ENCODE measurements around the gene MKNK1. TPM values are rescaled to one million over a fixed set of nuclear protein-coding genes. Genes with fewer than 3 reads are reported as not detected.

The MKNK1 gene
- total and polyA plus RNA-seq, 3 experiments from 2014 or later, result 27.9 to 39.0 (median 32.4) TPM

DNA sequence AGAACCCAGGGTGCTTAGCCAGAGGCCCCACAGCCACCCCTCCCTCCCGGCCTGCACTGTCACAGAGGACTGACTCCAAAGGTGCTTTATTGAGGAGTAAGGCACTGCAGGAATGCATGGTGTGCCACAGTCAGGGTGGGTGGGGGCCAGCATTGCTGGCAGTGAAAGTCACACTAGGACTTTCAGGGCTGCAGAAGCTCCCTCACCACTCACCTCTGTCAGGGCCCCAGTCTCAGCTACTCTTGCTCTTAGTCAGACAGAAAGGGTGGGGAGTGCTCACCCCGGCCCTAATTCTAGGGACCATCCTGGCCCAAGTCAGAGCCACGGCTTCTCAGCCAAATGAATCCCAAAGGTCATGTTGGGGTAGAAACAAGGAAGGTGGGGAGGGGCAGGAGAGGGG is 72.0 kb downstream of the MKNK1 start:
- CTCF ChIA-PET, result interaction anchor here (0.8 to 3.8 kb wide), 6 partner anchors 15 to 194 kb away, joined by 3 to 17 read pairs (median 4); no protein-coding TSS in a partner anchor
- H3K27ac ChIP-seq (ENCODE audit: low read depth, low read length), result no peak overlapping the region
- Mint-ChIP-seq H3K27ac (peak overlapping the region in 3 of 8 donors; percentile 26 to 70 (median 70)), H3K36me3 (no peaks in the 10 kb centered on the region), H3K9me3 (peaks cover 0 to 2% (median 0%) of the 10 kb centered on the region in 5 donors), H3K4me1 (peaks cover 9 to 16% (median 11%) of the 10 kb centered on the region in 3 donors), H3K4me3 (peak overlapping the region in 2 of 7 donors; percentile 62 to 83), H3K27me3 (peaks cover 4 to 24% of the 10 kb centered on the region in 2 donors)
- H3K4me3 ChIP-seq (ENCODE audit: low read length), result no peak overlapping the region
- no peak for DNase-seq
- no peaks in the 10 kb centered on the region for H3K9me3 ChIP-seq (ENCODE audit: low read length)
- H3K36me3 ChIP-seq (ENCODE audit: insufficient read depth, low read length), result no peaks in the 10 kb centered on the region
- H3K27me3 ChIP-seq (ENCODE audit: insufficient read depth, low read length, poor library complexity, severe bottlenecking), result peaks cover 6% of the 10 kb centered on the region
- POLR2A ChIA-PET, result no interaction called here
- peaks cover 11% of the 10 kb centered on the region for H3K4me1 ChIP-seq (ENCODE audit: insufficient read depth, low read length)

- no peak for DNase-seq
- peak overlapping the region in 1 of 8 donors; percentile 68 for H3K27ac Mint-ChIP-seq
- H3K36me3 Mint-ChIP-seq, result no peaks in the 10 kb centered on the region
Observed at GRCh38 chr1:46530791-46531409, 73.2 kb downstream of the MKNK1 start.

GRCh38 chr1:46530311-46530710 is 73.8 kb downstream of the MKNK1 start:
- H3K27ac Mint-ChIP-seq, result no peak overlapping the region
- ChIA-PET POLR2A (no interaction called here), CTCF (interaction anchor here (1.9 kb wide), 1 partner anchor 123 kb away, joined by 7 read pairs; no protein-coding TSS in a partner anchor)
- Histone ChIP-seq H3K27me3 (ENCODE audit: insufficient read depth, low read length, poor library complexity, severe bottlenecking) (peaks cover 6% of the 10 kb centered on the region), H3K9me3 (ENCODE audit: low read length) (no peaks in the 10 kb centered on the region), H3K36me3 (ENCODE audit: insufficient read depth, low read length) (no peaks in the 10 kb centered on the region), H3K4me1 (ENCODE audit: insufficient read depth, low read length) (peaks cover 11% of the 10 kb centered on the region), H3K27ac (ENCODE audit: low read depth, low read length) (no peak overlapping the region), H3K4me3 (ENCODE audit: low read length) (no peak overlapping the region)
- peaks cover 9 to 16% (median 11%) of the 10 kb centered on the region in 3 donors for H3K4me1 Mint-ChIP-seq
- peaks cover 4 to 34% of the 10 kb centered on the region in 2 donors for H3K27me3 Mint-ChIP-seq
- H3K36me3 Mint-ChIP-seq, result no peaks in the 10 kb centered on the region
- H3K4me3 Mint-ChIP-seq, result no peak overlapping the region
- no peak for DNase-seq
- H3K9me3 Mint-ChIP-seq, result peaks cover 0 to 2% (median 0%) of the 10 kb centered on the region in 5 donors

More at GRCh38 chr1:46530791-46531409, 73.2 kb downstream of the MKNK1 start:
- no peak overlapping the region for H3K27ac ChIP-seq (ENCODE audit: low read depth, low read length)
- H3K36me3 ChIP-seq (ENCODE audit: insufficient read depth, low read length), result no peaks in the 10 kb centered on the region
- H3K9me3 ChIP-seq (ENCODE audit: low read length), result no peaks in the 10 kb centered on the region
- H3K4me3 ChIP-seq (ENCODE audit: low read length), result no peak overlapping the region
- ChIA-PET POLR2A (no interaction called here), CTCF (no interaction called here)
- peaks cover 0 to 2% (median 0%) of the 10 kb centered on the region in 5 donors for H3K9me3 Mint-ChIP-seq
- H3K4me1 Mint-ChIP-seq, result peaks cover 9 to 16% (median 11%) of the 10 kb centered on the region in 3 donors
- peak overlapping the region in 1 of 7 donors; percentile 76 for H3K4me3 Mint-ChIP-seq
- peaks cover 11% of the 10 kb centered on the region for H3K4me1 ChIP-seq (ENCODE audit: insufficient read depth, low read length)
- H3K27me3 ChIP-seq (ENCODE audit: insufficient read depth, low read length, poor library complexity, severe bottlenecking), result peaks cover 6% of the 10 kb centered on the region
- peaks cover 4 to 29% of the 10 kb centered on the region in 2 donors for H3K27me3 Mint-ChIP-seq

DNA sequence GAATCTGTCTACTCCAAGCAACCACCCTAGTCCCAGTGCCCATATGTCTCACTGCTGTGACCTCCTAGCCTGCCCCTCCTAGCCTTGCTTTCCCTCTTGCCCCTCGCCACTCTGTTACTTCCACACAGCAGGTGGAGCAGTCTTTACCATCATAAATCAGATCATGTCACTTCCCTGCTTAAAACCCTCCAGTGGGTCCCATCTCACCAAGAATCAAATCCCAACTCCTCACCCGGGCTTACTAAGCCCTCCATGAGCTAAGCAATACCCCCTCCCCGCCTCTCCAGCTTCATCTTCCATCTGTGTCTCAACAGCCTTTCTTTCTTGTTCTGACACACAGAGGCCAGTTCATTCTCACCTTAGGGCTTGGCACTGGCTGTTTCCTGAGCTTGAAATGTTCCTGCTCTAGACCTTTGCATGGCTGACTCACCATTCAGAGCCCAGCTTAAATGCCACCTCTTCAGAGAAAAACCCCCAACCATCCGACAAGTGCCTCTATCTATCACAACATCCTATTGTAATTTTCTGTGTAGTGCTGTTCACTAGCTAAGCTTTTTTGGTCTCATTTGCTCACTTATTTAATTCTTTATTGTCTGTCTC is 74.9 kb downstream of the MKNK1 start:
- H3K27me3 Mint-ChIP-seq, result peaks cover 4 to 43% of the 10 kb centered on the region in 2 donors
- H3K4me1 Mint-ChIP-seq, result peaks cover 4 to 5% (median 5%) of the 10 kb centered on the region in 3 donors
- H3K9me3 Mint-ChIP-seq, result peaks cover 0 to 2% (median 0%) of the 10 kb centered on the region in 5 donors
- peaks cover 11% of the 10 kb centered on the region for H3K4me1 ChIP-seq (ENCODE audit: insufficient read depth, low read length)
- no peak overlapping the region for H3K4me3 Mint-ChIP-seq
- no peak for DNase-seq
- no peaks in the 10 kb centered on the region for H3K9me3 ChIP-seq (ENCODE audit: low read length)
- no peaks in the 10 kb centered on the region for H3K36me3 ChIP-seq (ENCODE audit: insufficient read depth, low read length)
- peaks cover 6% of the 10 kb centered on the region for H3K27me3 ChIP-seq (ENCODE audit: insufficient read depth, low read length, poor library complexity, severe bottlenecking)
- ChIA-PET CTCF (interaction anchor here (0.7 to 4.7 kb wide), 9 partner anchors 10 to 196 kb away, joined by 3 to 35 read pairs (median 5); no protein-coding TSS in a partner anchor), POLR2A (no interaction called here)
- H3K4me3 ChIP-seq (ENCODE audit: low read length), result no peak overlapping the region
- H3K27ac Mint-ChIP-seq, result peak overlapping the region in 3 of 8 donors; percentile 21 to 72 (median 68)
- no peaks in the 10 kb centered on the region for H3K36me3 Mint-ChIP-seq
- H3K27ac ChIP-seq (ENCODE audit: low read depth, low read length), result no peak overlapping the region

DNA sequence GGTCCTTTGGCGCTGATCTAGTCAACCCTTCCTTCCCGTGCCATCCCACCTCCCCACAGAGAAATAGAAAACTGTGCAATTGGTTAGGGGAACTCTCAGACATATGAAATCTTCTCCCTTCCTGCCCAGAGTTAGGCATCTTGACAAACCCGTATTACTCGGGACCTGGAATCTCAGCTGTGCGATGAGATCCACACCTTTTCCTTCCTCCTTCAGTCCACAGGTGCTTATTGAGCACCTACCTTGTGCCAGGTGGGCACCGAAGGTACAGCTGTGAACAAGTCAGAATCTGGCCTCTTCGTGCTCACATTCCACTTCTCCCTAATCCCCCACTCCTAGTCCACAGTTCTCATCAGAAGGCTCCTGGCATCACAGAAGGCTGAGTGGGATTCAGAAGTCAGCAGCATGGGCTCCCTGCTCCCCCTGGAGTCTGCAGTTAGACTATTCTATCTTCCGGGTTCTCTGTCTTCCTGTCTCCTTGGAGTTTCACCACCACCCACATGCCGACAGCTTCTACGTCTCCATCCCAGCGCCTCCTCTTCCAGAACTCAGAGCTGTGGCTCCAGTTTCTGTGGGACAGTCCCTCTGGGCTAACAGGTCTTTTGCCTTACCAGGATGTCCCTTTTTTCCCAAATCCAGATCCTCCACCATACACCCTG is 75.6 kb downstream of the MKNK1 start:
- no peaks in the 10 kb centered on the region for H3K9me3 Mint-ChIP-seq
- H3K4me3 ChIP-seq (ENCODE audit: low read length), result no peak overlapping the region
- H3K4me1 Mint-ChIP-seq, result peaks cover 0 to 2% (median 0%) of the 10 kb centered on the region in 3 donors
- H3K4me1 ChIP-seq (ENCODE audit: insufficient read depth, low read length), result peaks cover 4% of the 10 kb centered on the region
- peak overlapping the region in 1 of 7 donors; percentile 28 for H3K4me3 Mint-ChIP-seq
- no peaks in the 10 kb centered on the region for H3K36me3 Mint-ChIP-seq
- peaks cover 6% of the 10 kb centered on the region for H3K27me3 ChIP-seq (ENCODE audit: insufficient read depth, low read length, poor library complexity, severe bottlenecking)
- no peak overlapping the region for H3K27ac ChIP-seq (ENCODE audit: low read depth, low read length)
- peaks cover 4 to 47% of the 10 kb centered on the region in 2 donors for H3K27me3 Mint-ChIP-seq
- no peak for DNase-seq
- ChIA-PET CTCF (interaction anchor here (0.9 to 4.7 kb wide), 10 partner anchors 12 to 196 kb away, joined by 3 to 35 read pairs (median 4); no protein-coding TSS in a partner anchor), POLR2A (no interaction called here)
- no peaks in the 10 kb centered on the region for H3K36me3 ChIP-seq (ENCODE audit: insufficient read depth, low read length)
- no peaks in the 10 kb centered on the region for H3K9me3 ChIP-seq (ENCODE audit: low read length)
- peak overlapping the region in 1 of 8 donors; percentile 21 for H3K27ac Mint-ChIP-seq

DNA sequence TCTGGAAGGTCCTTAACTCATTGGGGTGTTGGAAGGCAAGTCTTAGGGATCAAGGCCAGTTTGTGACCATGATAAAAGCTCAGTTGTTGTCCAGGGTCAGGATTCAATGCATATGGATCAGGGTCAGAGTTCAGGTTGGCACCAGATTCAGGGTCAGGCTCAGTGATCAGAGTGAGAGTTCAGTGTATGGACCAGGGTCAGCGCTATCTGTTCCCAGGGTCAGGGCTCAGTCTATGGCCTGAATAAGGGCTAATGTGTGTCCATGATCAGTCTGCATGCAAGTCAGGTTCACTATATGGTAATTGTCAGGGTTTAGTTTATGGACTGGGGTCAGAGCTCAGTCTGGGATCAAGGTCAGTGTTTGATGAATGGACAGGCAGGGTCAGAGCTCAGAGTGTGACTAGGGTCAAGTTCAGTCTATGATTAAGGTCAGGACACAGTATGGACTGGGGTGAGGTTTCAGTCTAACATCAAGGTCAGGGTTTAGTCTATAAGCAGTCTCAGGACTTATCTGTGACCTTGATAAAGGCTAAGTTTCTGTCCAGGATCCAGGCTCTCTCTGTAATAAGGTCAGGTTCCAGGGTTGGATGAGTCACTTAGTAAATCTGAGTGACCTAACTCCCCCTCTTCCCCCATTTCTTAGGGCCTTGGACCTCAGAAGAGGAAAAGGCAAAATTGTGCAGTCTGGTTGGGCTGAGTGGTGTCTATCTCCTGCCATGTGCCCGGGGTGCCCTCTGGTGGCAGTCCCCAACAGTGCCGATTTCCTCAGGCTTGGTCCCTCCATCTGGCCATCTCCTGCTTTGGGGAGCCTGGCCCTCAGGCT is 76.4 kb downstream of the MKNK1 start:
- H3K9me3 ChIP-seq (ENCODE audit: low read length), result no peaks in the 10 kb centered on the region
- H3K27ac Mint-ChIP-seq, result peak overlapping the region in 1 of 8 donors; percentile 6
- POLR2A ChIA-PET, result no interaction called here

DNA sequence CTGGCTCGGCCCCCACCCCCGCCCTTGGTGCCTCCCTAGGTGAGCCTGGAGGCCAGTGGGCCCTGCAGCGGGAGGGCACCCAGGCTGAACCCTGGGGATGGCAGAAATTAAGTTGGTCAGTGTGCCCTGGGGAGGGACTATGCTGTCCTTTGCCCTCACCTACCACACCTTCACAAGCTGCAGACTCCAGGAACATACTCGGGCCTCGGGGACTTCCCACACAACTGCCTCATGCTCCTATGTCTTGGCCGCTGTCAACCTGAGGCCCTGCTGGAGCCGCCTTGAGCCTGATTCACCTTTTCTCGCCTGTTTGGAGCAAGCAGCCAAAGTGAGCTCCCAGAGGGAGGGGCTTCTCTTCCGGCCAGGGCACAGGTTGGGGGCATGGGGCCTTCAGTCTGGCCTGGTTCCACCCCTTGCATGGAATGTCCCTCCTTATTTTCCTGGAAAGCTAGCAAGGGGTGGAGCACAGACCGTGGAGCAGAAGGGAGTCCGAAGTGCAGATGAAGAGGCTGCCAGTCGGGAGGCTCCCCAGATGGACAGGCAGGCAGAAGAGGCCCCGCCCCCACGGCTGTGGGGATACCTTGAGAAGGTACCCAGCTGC is 77.3 kb downstream of the MKNK1 start:
- H3K9me3 ChIP-seq (ENCODE audit: low read length), result no peaks in the 10 kb centered on the region
- Mint-ChIP-seq H3K9me3 (no peaks in the 10 kb centered on the region), H3K4me3 (no peak overlapping the region), H3K27ac (no peak overlapping the region), H3K27me3 (peaks cover 4 to 47% of the 10 kb centered on the region in 2 donors), H3K36me3 (no peaks in the 10 kb centered on the region), H3K4me1 (peaks cover 5 to 9% (median 5%) of the 10 kb centered on the region in 3 donors)
- peaks cover 6% of the 10 kb centered on the region for H3K27me3 ChIP-seq (ENCODE audit: insufficient read depth, low read length, poor library complexity, severe bottlenecking)
- DNase-seq, result no peak
- no peaks in the 10 kb centered on the region for H3K36me3 ChIP-seq (ENCODE audit: insufficient read depth, low read length)
- H3K4me3 ChIP-seq (ENCODE audit: low read length), result no peak overlapping the region
- CTCF ChIA-PET, result interaction anchor here (1.2 to 4.7 kb wide), 3 partner anchors 21 to 81 kb away, joined by 4 to 35 read pairs (median 4); no protein-coding TSS in a partner anchor
- H3K27ac ChIP-seq (ENCODE audit: low read depth, low read length), result peak overlapping the region; percentile 30
- POLR2A ChIA-PET, result no interaction called here
- no peaks in the 10 kb centered on the region for H3K4me1 ChIP-seq (ENCODE audit: insufficient read depth, low read length)

More for the DNA sequence above, 76.4 kb downstream of the MKNK1 start:
- Mint-ChIP-seq H3K9me3 (no peaks in the 10 kb centered on the region), H3K4me3 (peak overlapping the region in 1 of 7 donors; percentile 28), H3K4me1 (peaks cover 0 to 2% (median 1%) of the 10 kb centered on the region in 3 donors), H3K27me3 (peaks cover 4 to 47% of the 10 kb centered on the region in 2 donors), H3K36me3 (no peaks in the 10 kb centered on the region)
- peak; percentile 46 to 73 (median 58) for DNase-seq
- peak overlapping the region; percentile 30 for H3K27ac ChIP-seq (ENCODE audit: low read depth, low read length)
- peaks cover 3% of the 10 kb centered on the region for H3K4me1 ChIP-seq (ENCODE audit: insufficient read depth, low read length)
- H3K4me3 ChIP-seq (ENCODE audit: low read length), result no peak overlapping the region
- no peaks in the 10 kb centered on the region for H3K36me3 ChIP-seq (ENCODE audit: insufficient read depth, low read length)
- H3K27me3 ChIP-seq (ENCODE audit: insufficient read depth, low read length, poor library complexity, severe bottlenecking), result peaks cover 6% of the 10 kb centered on the region
- CTCF ChIA-PET, result interaction anchor here (1.2 to 4.7 kb wide), 8 partner anchors 12 to 89 kb away, joined by 3 to 35 read pairs (median 4); no protein-coding TSS in a partner anchor
